Lung microvascular endothelial cell (primary cell): ENCODE measurements around the gene CORO2B. TPM values are rescaled to one million over a fixed set of nuclear protein-coding genes. Genes with fewer than 3 reads are reported as not detected.
A peak's percentile ranks its signal among the peaks of the same experiment; 100 is the strongest.
"Not testable (repeated sequence)": the region's sequence is repeated elsewhere in the genome, so short reads cannot be mapped to it uniquely, and the experiment has no call there.

Experiments used
- DNase-seq, 2 donors: peaks; one replicate each; pipeline versions ENCODE4 v3.0.0 to v3.0.0-alpha.2; 2010; ENCODE audit warnings: low read depth in 2 of 2
- total RNA-seq: library from RNA; depleted of rRNA; stranded (reverse); fragments of >200 nt; gene quantifications from 2 replicates; pipeline ENCODE4 v1.2.1, GENCODE V29; 2014

Gene CORO2B
- total RNA-seq, 1 donor from 2014 or later = 0.20 TPM

GRCh38 chr15:68672251-68672650, 93.5 kb downstream of the CORO2B start:
- DNase-seq = no peak

GRCh38 chr15:68672781-68673205, 94.0 kb downstream of the CORO2B start:
- DNase-seq = peak in 1 of 2 donors; percentile 9

- peak; percentile 58 to 69 for DNase-seq
These were observed 96.2 kb downstream of the CORO2B start for GRCh38 chr15:68674975-68675374.

- no peak for DNase-seq
These were observed 97.3 kb downstream of the CORO2B start for GRCh38 chr15:68676011-68676605.

- no peak for DNase-seq
These were observed 98.1 kb downstream of the CORO2B start for GRCh38 chr15:68676926-68677325.

GRCh38 chr15:68677996-68678395, 99.2 kb downstream of the CORO2B start:
- DNase-seq = no peak

- DNase-seq = no peak
These were observed 100.0 kb downstream of the CORO2B start for GRCh38 chr15:68678746-68679145.

- DNase-seq = no peak
These were observed 100.4 kb downstream of the CORO2B start for GRCh38 chr15:68679161-68679560.

GRCh38 chr15:68679961-68680371, 101.2 kb downstream of the CORO2B start:
- no peak for DNase-seq

GRCh38 chr15:68680756-68681155, 102.0 kb downstream of the CORO2B start:
- DNase-seq = not testable (repeated sequence)

GRCh38 chr15:68681836-68682235, 103.0 kb downstream of the CORO2B start:
- no peak for DNase-seq

- no peak for DNase-seq
These were observed 103.5 kb downstream of the CORO2B start for GRCh38 chr15:68682330-68682729.

- DNase-seq = no peak
These were observed 104.2 kb downstream of the CORO2B start for GRCh38 chr15:68683026-68683425.

GRCh38 chr15:68683551-68683950, 104.8 kb downstream of the CORO2B start:
- no peak for DNase-seq

- no peak for DNase-seq
These were observed 105.7 kb downstream of the CORO2B start for GRCh38 chr15:68684476-68684875.

- no peak for DNase-seq
These were observed 108.4 kb downstream of the CORO2B start for GRCh38 chr15:68687136-68687735.

- no peak for DNase-seq
These were observed 112.9 kb downstream of the CORO2B start for GRCh38 chr15:68691705-68692104.

- DNase-seq = no peak
These were observed 114.3 kb downstream of the CORO2B start for GRCh38 chr15:68693071-68693470.

- no peak for DNase-seq
These were observed 115.3 kb downstream of the CORO2B start for GRCh38 chr15:68694111-68694510.

GRCh38 chr15:68695061-68695595, 116.3 kb downstream of the CORO2B start:
- no peak for DNase-seq

GRCh38 chr15:68696414-68697363, 117.9 kb downstream of the CORO2B start:
- no peak for DNase-seq
